Measurements from ENCODE around the gene DLEC1.
A peak's percentile ranks its signal among the peaks of the same experiment; 100 is the strongest.

The DLEC1 gene

DNA sequence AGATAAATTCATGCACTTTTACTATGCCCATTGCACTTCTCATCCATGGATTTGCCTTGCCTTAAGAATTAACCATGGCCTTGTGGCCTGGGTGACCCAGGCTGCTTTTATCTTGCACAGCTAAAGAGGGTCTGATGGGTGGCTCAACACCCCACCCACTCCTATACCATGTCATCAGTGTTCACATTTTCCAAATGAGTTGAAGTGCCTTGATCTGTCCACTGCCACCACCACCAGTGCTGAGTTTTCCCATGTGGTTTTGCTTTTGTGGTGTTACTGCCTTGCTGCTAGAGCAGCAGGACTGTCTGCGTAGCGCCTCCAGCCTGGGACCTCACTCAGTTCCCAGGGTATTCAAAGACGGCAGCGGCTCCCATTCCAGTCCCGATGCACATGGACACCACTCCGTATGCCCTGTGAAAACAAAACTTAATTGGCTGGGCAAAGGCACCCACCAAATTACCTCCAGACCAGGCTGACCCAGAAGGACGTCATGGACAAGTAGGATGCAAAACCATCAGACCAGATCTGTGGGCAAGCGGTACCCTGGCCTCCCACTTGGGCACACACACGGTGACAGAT is 83.8 kb downstream of the DLEC1 start:
- no peak for TF ChIP-seq ZFX (IDR thresholded peaks at IDR 0.05)
- no peak for TF ChIP-seq CTCF (conservative IDR thresholded peaks at IDR 0.05)
- no peak overlapping the region for H3K27ac ChIP-seq

DNA sequence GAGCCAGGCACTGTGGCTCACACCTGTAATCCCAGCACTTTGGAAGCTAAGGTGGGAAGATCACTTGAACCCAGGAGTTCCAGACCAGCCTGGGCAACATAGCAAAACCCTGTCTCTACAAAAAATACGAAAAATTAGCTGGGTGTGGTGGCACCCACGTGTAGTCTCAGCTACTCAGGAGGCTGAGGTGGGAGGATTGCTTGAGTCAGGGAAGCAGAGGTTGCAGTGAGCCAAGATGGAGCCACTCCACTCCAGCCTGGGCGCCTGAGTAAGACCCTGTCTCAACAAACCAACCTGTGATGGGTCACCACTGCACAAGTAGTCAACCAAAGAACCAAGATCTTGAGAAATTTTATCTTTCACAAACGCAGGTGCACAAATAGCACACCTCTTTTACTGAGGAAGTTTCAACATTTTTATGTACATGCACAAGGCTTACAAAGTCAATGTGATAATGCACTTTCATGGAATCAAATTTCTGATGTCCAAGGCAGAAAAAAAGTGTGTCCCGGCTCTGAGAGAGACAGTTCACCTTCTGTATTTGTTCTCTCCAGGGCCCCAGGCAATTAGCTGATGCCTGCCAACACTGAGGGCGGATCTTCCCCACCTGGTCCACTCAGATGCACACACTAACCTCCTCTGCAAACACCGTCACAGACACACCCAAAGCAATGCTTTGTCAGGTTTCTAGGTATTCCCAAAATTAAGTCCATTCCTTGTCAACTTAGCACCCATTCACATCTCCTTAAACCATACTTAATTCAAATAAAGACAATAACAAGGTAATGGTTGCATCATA is 85.5 kb downstream of the DLEC1 start:
- no peak for TF ChIP-seq CTCF (conservative IDR thresholded peaks at IDR 0.05)
- no peak for TF ChIP-seq ZFX (IDR thresholded peaks at IDR 0.05)
- H3K27ac ChIP-seq, result peak overlapping the region; percentile 60

DNA sequence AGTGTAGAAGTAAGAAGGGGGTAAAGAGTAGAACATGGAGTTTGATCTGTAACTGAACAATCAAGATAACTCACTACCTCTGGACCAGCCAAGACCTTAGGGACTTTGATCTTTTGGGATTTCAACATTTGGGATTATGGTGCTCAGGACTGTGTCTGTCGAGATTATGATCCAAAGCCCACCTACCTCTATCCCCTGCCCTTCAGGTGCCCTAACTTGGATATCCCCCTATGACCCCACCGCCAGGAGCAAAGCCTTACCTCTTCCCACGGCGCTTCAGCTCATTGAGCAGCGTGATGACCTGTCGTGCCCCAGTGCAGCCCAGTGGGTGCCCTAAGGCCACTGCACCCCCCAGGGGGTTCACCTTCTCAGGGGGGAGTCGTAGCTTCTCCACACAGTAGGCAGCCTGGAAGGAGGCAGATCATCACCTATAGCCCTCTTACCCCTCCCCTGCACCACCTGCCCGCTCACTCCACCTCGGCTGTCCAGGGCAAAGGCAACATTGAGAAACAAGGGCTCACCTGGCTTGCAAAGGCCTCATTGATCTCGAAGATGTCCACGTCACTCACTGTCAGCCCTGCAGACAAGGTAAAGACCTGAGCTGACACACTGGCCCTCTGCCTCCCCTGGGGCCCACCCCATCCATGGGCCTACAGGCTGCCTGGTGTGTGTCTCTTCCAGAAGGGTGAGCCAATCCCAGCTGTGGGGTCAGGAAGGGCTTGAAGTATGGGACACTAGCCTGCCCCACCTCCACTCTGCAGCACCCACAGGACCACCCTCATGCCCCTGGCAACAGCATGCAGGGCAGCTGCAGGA is 86.5 kb downstream of the DLEC1 start:
- H3K27ac ChIP-seq, result peak overlapping the region; percentile 33; the same call in 1 of the 2 replicates
- TF ChIP-seq ZFX (IDR thresholded peaks at IDR 0.05) (no peak), CTCF (conservative IDR thresholded peaks at IDR 0.05) (no peak)

- H3K27ac ChIP-seq, result no peak overlapping the region; the same call in 1 of the 2 replicates
These were observed 87.3 kb downstream of the DLEC1 start for GRCh38 chr3:38126121-38126892.

DNA sequence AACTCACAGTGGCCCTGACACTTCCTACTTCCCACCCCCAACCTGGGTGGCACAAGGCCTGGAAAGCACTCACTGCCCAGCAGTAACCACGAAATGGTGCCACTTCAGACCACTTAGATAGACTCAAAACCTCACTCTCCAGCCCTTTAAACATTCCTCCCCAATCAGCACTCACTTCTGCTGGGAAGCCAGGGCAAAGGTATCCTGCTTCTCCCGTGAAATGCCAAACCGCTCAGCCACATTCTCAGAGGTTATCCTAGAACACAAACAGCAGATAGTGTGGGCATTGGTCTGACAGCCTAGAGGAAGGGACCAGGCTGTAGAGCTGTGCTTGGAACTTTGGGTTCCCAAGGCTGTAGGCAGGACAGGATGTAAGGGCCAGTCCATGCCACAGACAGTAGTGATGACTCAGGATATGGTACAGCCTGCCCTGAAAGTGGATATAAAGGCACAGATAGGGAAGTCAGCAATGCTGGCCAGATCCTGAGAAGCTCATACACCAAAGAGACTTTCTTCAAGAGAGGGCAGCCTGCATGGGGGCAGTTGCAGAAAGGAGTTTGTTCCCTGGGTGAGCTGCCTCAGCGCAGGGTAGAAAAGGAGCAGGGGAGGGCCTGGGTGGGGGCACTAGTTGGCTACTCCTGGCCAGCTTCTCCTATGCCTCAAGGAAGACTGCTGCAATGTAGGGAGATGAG is 88.7 kb downstream of the DLEC1 start:
- TF ChIP-seq CTCF (conservative IDR thresholded peaks at IDR 0.05) (no peak), ZFX (IDR thresholded peaks at IDR 0.05) (no peak)
- no peak overlapping the region for H3K27ac ChIP-seq

More at GRCh38 chr3:38126121-38126892, 87.3 kb downstream of the DLEC1 start:
- TF ChIP-seq CTCF (conservative IDR thresholded peaks at IDR 0.05), result no peak

- TF ChIP-seq CTCF (conservative IDR thresholded peaks at IDR 0.05) (no peak), ZFX (IDR thresholded peaks at IDR 0.05) (no peak)
- no peak overlapping the region for H3K27ac ChIP-seq
These were observed 89.3 kb downstream of the DLEC1 start for GRCh38 chr3:38128303-38128655.
